Type B pancreatic cell (in vitro differentiated cells): ENCODE measurements around the gene SAFB2. TPM values are rescaled to one million over a fixed set of nuclear protein-coding genes. Genes with fewer than 3 reads are reported as not detected.
A peak's percentile ranks its signal among the peaks of the same experiment; 100 is the strongest.

Experiments used
- DNase-seq: peaks from one replicate; pipeline ENCODE4 v3.0.0; 2021; ENCODE audit warnings: mixed read lengths; ENCODE audit not compliant: unreplicated experiment; ENCODE audit errors: extremely low spot score
- H3K27ac Mint-ChIP-seq: 2 replicates; pipeline ENCODE4 v1.8.0; 2021; ENCODE audit warnings: mild to moderate bottlenecking, mixed read lengths
- H3K27me3 Mint-ChIP-seq: 2 replicates; pipeline ENCODE4 v1.8.0; 2021; ENCODE audit warnings: mixed read lengths
- H3K36me3 Mint-ChIP-seq: 2 replicates; pipeline ENCODE4 v1.8.0; 2021; ENCODE audit warnings: mixed read lengths
- H3K4me1 Mint-ChIP-seq: one replicate; pipeline ENCODE4 v1.8.0; 2021; ENCODE audit warnings: mixed read lengths; ENCODE audit not compliant: unreplicated experiment
- H3K4me3 Mint-ChIP-seq: 2 replicates; pipeline ENCODE4 v1.8.0; 2021; ENCODE audit warnings: mild to moderate bottlenecking, mixed read lengths
- H3K9me3 Mint-ChIP-seq: 2 replicates; pipeline ENCODE4 v1.8.0; 2021; ENCODE audit warnings: mixed read lengths
- CTCF ChIP-seq: fragments of 200-600 bp; sonication (generic); conservative IDR thresholded peaks from 2 replicates; pipeline ENCODE4 v1.5.0; 2021; ENCODE audit warnings: antibody characterized with exemption, mild to moderate bottlenecking
- total RNA-seq: library from RNA; stranded (reverse); gene quantifications from 2 replicates; pipeline ENCODE4 v1.2.1, GENCODE V29; 2021; ENCODE audit warnings: low replicate concordance

Gene SAFB2
- total RNA-seq, 1 donor from 2014 or later = 93.4 TPM

GRCh38 chr19:5627395-5627904 lies 4.9 kb upstream of the SAFB2 start:
- H3K4me1 Mint-ChIP-seq = peaks cover 44% of the 10 kb centered on the region
- no peak for TF ChIP-seq CTCF
- no peaks in the 10 kb centered on the region for H3K9me3 Mint-ChIP-seq
- H3K27me3 Mint-ChIP-seq = no peaks in the 10 kb centered on the region
- H3K27ac Mint-ChIP-seq = peak overlapping the region; percentile 86
- H3K36me3 Mint-ChIP-seq = peaks cover 34% of the 10 kb centered on the region
- no peak for DNase-seq
- peak overlapping the region; percentile 60 for H3K4me3 Mint-ChIP-seq

- H3K4me1 Mint-ChIP-seq = peaks cover 40% of the 10 kb centered on the region
These were observed 3.1 kb upstream of the SAFB2 start for GRCh38 chr19:5625641-5626040.

GRCh38 chr19:5624741-5625278 lies 2.2 kb upstream of the SAFB2 start:
- Mint-ChIP-seq H3K4me3 (peak overlapping the region; percentile 100), H3K27ac (peak overlapping the region; percentile 100), H3K36me3 (peaks cover 37% of the 10 kb centered on the region), H3K4me1 (peaks cover 44% of the 10 kb centered on the region), H3K9me3 (no peaks in the 10 kb centered on the region), H3K27me3 (no peaks in the 10 kb centered on the region)
- no peak for DNase-seq
- no peak for TF ChIP-seq CTCF

More at GRCh38 chr19:5625641-5626040, 3.1 kb upstream of the SAFB2 start:
- no peak for TF ChIP-seq CTCF
- Mint-ChIP-seq H3K36me3 (peaks cover 36% of the 10 kb centered on the region), H3K9me3 (no peaks in the 10 kb centered on the region), H3K27me3 (no peaks in the 10 kb centered on the region), H3K4me3 (peak overlapping the region; percentile 100), H3K27ac (peak overlapping the region; percentile 21)
- no peak for DNase-seq

GRCh38 chr19:5624018-5624663 lies 1.6 kb upstream of the SAFB2 start:
- no peak for TF ChIP-seq CTCF
- Mint-ChIP-seq H3K4me3 (peak overlapping the region; percentile 100), H3K9me3 (no peaks in the 10 kb centered on the region), H3K36me3 (peaks cover 36% of the 10 kb centered on the region), H3K4me1 (peaks cover 44% of the 10 kb centered on the region), H3K27me3 (no peaks in the 10 kb centered on the region), H3K27ac (peak overlapping the region; percentile 100)
- no peak for DNase-seq

GRCh38 chr19:5623397-5624017 lies 931 bp upstream of the SAFB2 start:
- peaks cover 33% of the 10 kb centered on the region for H3K36me3 Mint-ChIP-seq
- H3K4me3 Mint-ChIP-seq = peak overlapping the region; percentile 100
- no peaks in the 10 kb centered on the region for H3K9me3 Mint-ChIP-seq
- no peaks in the 10 kb centered on the region for H3K27me3 Mint-ChIP-seq
- H3K27ac Mint-ChIP-seq = peak overlapping the region; percentile 100
- TF ChIP-seq CTCF = no peak
- no peak for DNase-seq
- peaks cover 44% of the 10 kb centered on the region for H3K4me1 Mint-ChIP-seq
